ENCODE data around the gene TMEM147.

Gene TMEM147

GRCh38 chr19:35521124-35521743 lies 24.2 kb upstream of the TMEM147 start:
- DNase-seq: no peak

GRCh38 chr19:35522745-35523327 lies 22.6 kb upstream of the TMEM147 start:
- no peak for DNase-seq

- DNase-seq: no peak
Observed at GRCh38 chr19:35524181-35524837, 21.1 kb upstream of the TMEM147 start.

GRCh38 chr19:35525873-35526272 lies 19.6 kb upstream of the TMEM147 start:
- DNase-seq: no peak

- DNase-seq: no peak
Observed at GRCh38 chr19:35528218-35529038, 17.0 kb upstream of the TMEM147 start, which contains the start of gene SBSN. SBSN (minus strand) TSS chr19:35528311; CDS start chr19:35528281, 30 bp downstream.

- no peak for DNase-seq
Observed at GRCh38 chr19:35529241-35530218, 15.9 kb upstream of the TMEM147 start.

GRCh38 chr19:35531291-35531690 lies 14.1 kb upstream of the TMEM147 start:
- no peak for DNase-seq

GRCh38 chr19:35533201-35533821 lies 12.1 kb upstream of the TMEM147 start, which contains the start of gene GAPDHS:
GAPDHS (plus strand) TSS chr19:35533456; CDS start chr19:35533528, 72 bp downstream.
- DNase-seq: no peak

GRCh38 chr19:35533822-35534392 lies 11.5 kb upstream of the TMEM147 start:
- DNase-seq: no peak

- no peak for DNase-seq
Observed at GRCh38 chr19:35534803-35535480, 10.5 kb upstream of the TMEM147 start.

- DNase-seq: no peak
Observed at GRCh38 chr19:35539314-35539713, 6.1 kb upstream of the TMEM147 start.

GRCh38 chr19:35539850-35540249 lies 5.6 kb upstream of the TMEM147 start:
- DNase-seq: no peak

- DNase-seq: no peak
Observed at GRCh38 chr19:35540356-35540927, 5.0 kb upstream of the TMEM147 start.

- DNase-seq: no peak
Observed at GRCh38 chr19:35542209-35542608, 3.2 kb upstream of the TMEM147 start.

GRCh38 chr19:35543280-35544109 lies 1.9 kb upstream of the TMEM147 start:
- no peak for DNase-seq

GRCh38 chr19:35544110-35544802 lies 1.2 kb upstream of the TMEM147 start:
- DNase-seq: no peak

- no peak for DNase-seq
Observed at GRCh38 chr19:35545855-35546381, 492 bp downstream of the TMEM147 start.

- no peak for DNase-seq
Observed at GRCh38 chr19:35546532-35546931, 1.1 kb downstream of the TMEM147 start.

Measured in NCI-H1092 treated with DMSO at 0.1 percent for 48 hours (cell line).